Embryonic facial prominence (tissue), 1 donor: ENCODE data around the gene PDE9A.
"Not testable (repeated sequence)": the region's sequence is repeated elsewhere in the genome, so short reads cannot be mapped to it uniquely, and the experiment has no call there.

Experiments
- DNase-seq: peaks from one replicate; pipeline ENCODE4 v3.0.0-alpha.2; 2016; ENCODE audit errors: extremely low spot score

The PDE9A gene

GRCh38 chr21:42790520-42791065 lies 137.2 kb downstream of the PDE9A start:
- no peak for DNase-seq

- no peak for DNase-seq
These were observed 140.4 kb downstream of the PDE9A start for GRCh38 chr21:42793774-42794173.

GRCh38 chr21:42794551-42794950 lies 141.1 kb downstream of the PDE9A start:
- no peak for DNase-seq

- DNase-seq, result no peak
These were observed 143.1 kb downstream of the PDE9A start for GRCh38 chr21:42796327-42797062.

- DNase-seq, result no peak
These were observed 144.1 kb downstream of the PDE9A start for GRCh38 chr21:42797522-42797921.

- DNase-seq, result no peak
These were observed 144.7 kb downstream of the PDE9A start for GRCh38 chr21:42798106-42798505.

GRCh38 chr21:42799516-42799915 lies 146.1 kb downstream of the PDE9A start:
- no peak for DNase-seq

GRCh38 chr21:42799948-42800347 lies 146.5 kb downstream of the PDE9A start:
- DNase-seq, result no peak

GRCh38 chr21:42801616-42802015 lies 148.2 kb downstream of the PDE9A start:
- not testable (repeated sequence) for DNase-seq

GRCh38 chr21:42806509-42807140 lies 153.2 kb downstream of the PDE9A start:
- no peak for DNase-seq

GRCh38 chr21:42807293-42807895 lies 154.0 kb downstream of the PDE9A start:
- not testable (repeated sequence) for DNase-seq

GRCh38 chr21:42807938-42808613 lies 154.7 kb downstream of the PDE9A start:
- DNase-seq, result no peak

- no peak for DNase-seq
These were observed 155.8 kb downstream of the PDE9A start for GRCh38 chr21:42809171-42809570.

- DNase-seq, result no peak
These were observed 156.4 kb downstream of the PDE9A start for GRCh38 chr21:42809577-42810475.

- no peak for DNase-seq
These were observed 158.5 kb downstream of the PDE9A start for GRCh38 chr21:42811960-42812359.

- not testable (repeated sequence) for DNase-seq
These were observed 159.3 kb downstream of the PDE9A start for GRCh38 chr21:42812528-42813241.

- no peak for DNase-seq
These were observed 161.8 kb downstream of the PDE9A start for GRCh38 chr21:42815217-42815616.

- no peak for DNase-seq
These were observed 164.9 kb downstream of the PDE9A start for GRCh38 chr21:42818328-42818749.

- no peak for DNase-seq
These were observed 166.6 kb downstream of the PDE9A start for GRCh38 chr21:42819861-42820615.
